ENCODE data around the gene AP2B1.

The AP2B1 gene

DNA sequence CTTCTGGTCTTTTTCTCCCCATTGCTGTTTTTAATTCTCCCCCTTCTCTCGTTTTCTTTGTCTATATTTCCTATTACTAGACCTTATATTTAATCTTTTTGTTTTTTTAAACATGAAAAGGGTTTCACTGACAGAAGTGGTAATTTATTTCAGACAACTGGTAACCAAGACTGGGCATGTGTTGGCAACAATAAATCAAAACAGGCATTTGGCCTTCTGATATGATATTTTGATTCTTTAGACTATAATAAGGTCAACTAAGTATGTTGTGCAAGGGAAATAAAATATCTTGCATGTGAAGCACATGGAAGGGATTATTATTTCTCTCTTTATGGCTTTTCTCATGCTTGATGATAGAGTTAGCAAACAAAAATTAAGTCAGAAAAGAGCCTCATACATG lies 34.6 kb downstream of the AP2B1 start:
- Histone ChIP-seq H3K9ac (ENCODE audit: low read length) (no peak overlapping the region), H3F3A (ENCODE audit: insufficient read depth) (no peaks in the 10 kb centered on the region), H3K4me3 (ENCODE audit: insufficient read depth, low read length, poor library complexity, severe bottlenecking) (no peak overlapping the region), H3K27me3 (ENCODE audit: low read length) (no peaks in the 10 kb centered on the region), H3K36me3 (ENCODE audit: low read length) (0 out of 2 replicates have a peak, but pooled peaks cover under 1% of the 10 kb centered on the region), H4K20me1 (ENCODE audit: low read depth, low read length) (no peaks in the 10 kb centered on the region), H3K27ac (ENCODE audit: low read depth, low read length) (no peak overlapping the region), H3K79me2 (ENCODE audit: insufficient read depth, low read length) (no peaks in the 10 kb centered on the region), H3K9me2 (replicated peaks; ENCODE audit: insufficient read depth, low read length) (no peaks in the 10 kb centered on the region), H3K9me3 (ENCODE audit: insufficient read depth, low read length) (no peaks in the 10 kb centered on the region), H3K4me2 (ENCODE audit: low read depth, low read length, poor library complexity, severe bottlenecking) (no peak overlapping the region), H2AFZ (ENCODE audit: low read depth, low read length, severe bottlenecking) (no peak overlapping the region)
- TF ChIP-seq, protein P1, sequence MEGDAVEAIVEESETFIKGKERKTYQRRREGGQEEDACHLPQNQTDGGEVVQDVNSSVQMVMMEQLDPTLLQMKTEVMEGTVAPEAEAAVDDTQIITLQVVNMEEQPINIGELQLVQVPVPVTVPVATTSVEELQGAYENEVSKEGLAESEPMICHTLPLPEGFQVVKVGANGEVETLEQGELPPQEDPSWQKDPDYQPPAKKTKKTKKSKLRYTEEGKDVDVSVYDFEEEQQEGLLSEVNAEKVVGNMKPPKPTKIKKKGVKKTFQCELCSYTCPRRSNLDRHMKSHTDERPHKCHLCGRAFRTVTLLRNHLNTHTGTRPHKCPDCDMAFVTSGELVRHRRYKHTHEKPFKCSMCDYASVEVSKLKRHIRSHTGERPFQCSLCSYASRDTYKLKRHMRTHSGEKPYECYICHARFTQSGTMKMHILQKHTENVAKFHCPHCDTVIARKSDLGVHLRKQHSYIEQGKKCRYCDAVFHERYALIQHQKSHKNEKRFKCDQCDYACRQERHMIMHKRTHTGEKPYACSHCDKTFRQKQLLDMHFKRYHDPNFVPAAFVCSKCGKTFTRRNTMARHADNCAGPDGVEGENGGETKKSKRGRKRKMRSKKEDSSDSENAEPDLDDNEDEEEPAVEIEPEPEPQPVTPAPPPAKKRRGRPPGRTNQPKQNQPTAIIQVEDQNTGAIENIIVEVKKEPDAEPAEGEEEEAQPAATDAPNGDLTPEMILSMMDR (IDR thresholded peaks at IDR 0.05; ENCODE audit: insufficient read depth, low read length, poor library complexity, severe bottlenecking), result no peak
- no peak for TF ChIP-seq EZH2phosphoT487 (conservative IDR thresholded peaks at IDR 0.05; ENCODE audit: low read length)

DNA sequence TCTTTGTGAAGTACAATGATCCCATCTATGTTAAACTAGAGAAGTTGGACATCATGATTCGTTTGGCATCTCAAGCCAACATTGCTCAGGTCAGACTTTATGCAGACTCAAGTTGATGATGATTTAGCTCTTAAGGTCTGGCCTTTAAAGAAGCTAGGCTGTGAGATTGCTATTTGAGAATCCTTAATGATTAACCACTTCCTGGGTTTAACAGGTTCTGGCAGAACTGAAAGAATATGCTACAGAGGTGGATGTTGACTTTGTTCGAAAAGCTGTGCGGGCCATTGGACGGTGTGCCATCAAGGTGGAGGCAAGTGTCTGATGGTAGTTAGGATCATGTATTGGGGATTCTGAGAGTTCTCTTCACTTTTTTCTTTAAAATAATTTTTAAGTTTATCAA lies 40.3 kb downstream of the AP2B1 start:
- H3K4me3 ChIP-seq (ENCODE audit: insufficient read depth, low read length, poor library complexity, severe bottlenecking), result no peak overlapping the region
- H3K9me2 ChIP-seq (replicated peaks; ENCODE audit: insufficient read depth, low read length), result no peaks in the 10 kb centered on the region
- H4K20me1 ChIP-seq (ENCODE audit: low read depth, low read length), result no peaks in the 10 kb centered on the region
- no peak overlapping the region for H3K27ac ChIP-seq (ENCODE audit: low read depth, low read length)
- no peak overlapping the region for H3K4me2 ChIP-seq (ENCODE audit: low read depth, low read length, poor library complexity, severe bottlenecking)
- H3K9me3 ChIP-seq (ENCODE audit: insufficient read depth, low read length), result no peaks in the 10 kb centered on the region
- no peak overlapping the region for H3K9ac ChIP-seq (ENCODE audit: low read length)
- peaks cover 9% of the 10 kb centered on the region; the same call in 1 of the 2 replicates for H3K36me3 ChIP-seq (ENCODE audit: low read length)
- H3K27me3 ChIP-seq (ENCODE audit: low read length), result no peaks in the 10 kb centered on the region
- H2AFZ ChIP-seq (ENCODE audit: low read depth, low read length, severe bottlenecking), result no peak overlapping the region
- no peaks in the 10 kb centered on the region for H3F3A ChIP-seq (ENCODE audit: insufficient read depth)
- TF ChIP-seq, protein P1 (IDR thresholded peaks at IDR 0.05; ENCODE audit: insufficient read depth, low read length, poor library complexity, severe bottlenecking), result no peak
- TF ChIP-seq EZH2phosphoT487 (conservative IDR thresholded peaks at IDR 0.05; ENCODE audit: low read length), result no peak
- no peaks in the 10 kb centered on the region for H3K79me2 ChIP-seq (ENCODE audit: insufficient read depth, low read length)

DNA sequence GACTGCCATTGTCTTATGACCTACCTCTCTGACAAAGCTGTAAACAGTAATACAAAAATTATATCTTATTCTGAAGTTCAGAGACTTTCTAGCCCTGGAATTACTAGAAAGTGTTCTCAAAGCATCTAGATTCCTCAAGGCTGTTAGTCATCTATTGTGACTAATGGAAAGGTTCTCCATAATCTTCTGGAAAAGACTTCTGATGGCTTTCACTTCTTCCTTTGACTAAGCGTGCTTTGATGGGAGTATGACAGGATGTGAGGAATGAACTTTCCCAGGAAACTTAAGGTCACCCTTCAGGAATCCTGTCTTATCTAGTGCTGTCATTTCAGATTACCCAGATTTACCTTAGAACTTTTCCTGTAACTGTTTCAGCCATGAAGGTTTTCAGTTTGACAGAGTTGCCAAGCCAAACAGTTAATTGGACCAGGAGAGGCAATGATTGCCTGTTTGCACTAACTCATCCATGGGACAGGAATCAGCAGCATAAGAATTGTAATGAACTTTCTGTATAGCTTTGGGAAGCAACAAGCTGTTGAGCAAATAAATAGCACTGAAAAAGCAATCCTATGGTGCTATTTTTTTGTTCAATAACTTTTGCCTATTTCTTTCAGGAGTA lies 43.5 kb downstream of the AP2B1 start:
- Histone ChIP-seq H3K4me2 (ENCODE audit: low read depth, low read length, poor library complexity, severe bottlenecking) (no peak overlapping the region), H3K36me3 (ENCODE audit: low read length) (peaks cover 9% of the 10 kb centered on the region; the same call in 1 of the 2 replicates), H3F3A (ENCODE audit: insufficient read depth) (no peaks in the 10 kb centered on the region), H4K20me1 (ENCODE audit: low read depth, low read length) (no peaks in the 10 kb centered on the region), H3K27ac (ENCODE audit: low read depth, low read length) (no peak overlapping the region), H3K79me2 (ENCODE audit: insufficient read depth, low read length) (no peaks in the 10 kb centered on the region), H3K9me2 (replicated peaks; ENCODE audit: insufficient read depth, low read length) (no peaks in the 10 kb centered on the region), H2AFZ (ENCODE audit: low read depth, low read length, severe bottlenecking) (no peak overlapping the region), H3K9me3 (ENCODE audit: insufficient read depth, low read length) (no peaks in the 10 kb centered on the region), H3K4me3 (ENCODE audit: insufficient read depth, low read length, poor library complexity, severe bottlenecking) (no peak overlapping the region), H3K27me3 (ENCODE audit: low read length) (no peaks in the 10 kb centered on the region), H3K9ac (ENCODE audit: low read length) (no peak overlapping the region)
- TF ChIP-seq, protein P1 (IDR thresholded peaks at IDR 0.05; ENCODE audit: insufficient read depth, low read length, poor library complexity, severe bottlenecking), result no peak
- TF ChIP-seq EZH2phosphoT487 (conservative IDR thresholded peaks at IDR 0.05; ENCODE audit: low read length), result no peak

Data from SU-DHL-6 (cell line).